GM18907 (cell line): ENCODE data around the gene DHRS7B.
"Not testable (repeated sequence)": the region's sequence is repeated elsewhere in the genome, so short reads cannot be mapped to it uniquely, and the experiment has no call there.

ENCODE experiments used
- ATAC-seq: cut with Tn5 transposase; IDR thresholded peaks from one replicate; pipeline ENCODE4 v1.9.1; 2021; ENCODE audit warnings: mild to moderate bottlenecking, moderate library complexity; ENCODE audit not compliant: unreplicated experiment

DHRS7B gene

DNA sequence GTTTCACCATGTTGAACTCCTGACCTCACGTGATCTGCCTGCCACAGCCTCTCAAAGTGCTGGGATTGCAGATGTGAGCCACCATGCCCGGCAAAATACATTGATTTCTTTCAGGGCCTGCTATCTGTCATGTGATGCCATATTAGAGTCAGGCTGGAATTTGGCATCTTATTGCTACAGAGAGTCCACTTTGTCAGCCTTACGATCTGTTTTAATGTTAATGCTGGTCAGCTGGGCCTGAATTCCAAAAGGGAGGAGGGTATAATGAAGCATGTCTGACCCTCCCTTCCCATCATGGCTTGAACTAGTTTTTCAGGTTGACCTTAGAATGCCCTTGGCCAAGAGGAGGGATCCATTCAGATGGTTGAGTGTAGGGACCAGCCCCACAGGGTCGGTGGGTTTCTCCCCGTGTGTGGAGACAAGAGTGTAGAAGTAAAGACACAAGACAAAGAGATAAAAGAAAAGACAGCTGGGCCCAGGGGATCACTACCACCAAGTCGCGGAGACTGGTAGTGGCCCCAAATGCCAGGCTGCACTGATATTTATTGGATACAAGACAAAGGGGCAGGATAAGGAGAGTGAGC is 19.6 kb upstream of the DHRS7B start:
- not testable (repeated sequence) for ATAC-seq

DNA sequence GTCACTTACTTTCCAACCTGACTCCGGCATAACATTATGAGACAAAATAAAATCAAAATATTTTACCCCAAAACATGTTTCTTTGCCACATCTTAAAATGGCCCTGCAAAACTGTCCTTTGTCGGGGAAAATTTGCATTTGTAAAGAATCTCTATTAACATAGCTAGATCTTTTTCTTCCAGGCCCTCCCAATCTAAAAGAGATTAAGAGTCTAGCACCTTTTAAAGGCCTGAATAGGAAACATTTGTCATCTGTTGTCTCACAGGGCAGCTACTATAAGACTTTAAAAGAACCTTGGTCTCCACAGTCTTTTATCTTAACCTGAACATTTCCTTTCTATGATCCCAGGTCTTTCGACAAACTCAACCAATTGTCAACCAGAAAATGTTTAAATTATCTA is 18.1 kb upstream of the DHRS7B start:
- no peak for ATAC-seq

DNA sequence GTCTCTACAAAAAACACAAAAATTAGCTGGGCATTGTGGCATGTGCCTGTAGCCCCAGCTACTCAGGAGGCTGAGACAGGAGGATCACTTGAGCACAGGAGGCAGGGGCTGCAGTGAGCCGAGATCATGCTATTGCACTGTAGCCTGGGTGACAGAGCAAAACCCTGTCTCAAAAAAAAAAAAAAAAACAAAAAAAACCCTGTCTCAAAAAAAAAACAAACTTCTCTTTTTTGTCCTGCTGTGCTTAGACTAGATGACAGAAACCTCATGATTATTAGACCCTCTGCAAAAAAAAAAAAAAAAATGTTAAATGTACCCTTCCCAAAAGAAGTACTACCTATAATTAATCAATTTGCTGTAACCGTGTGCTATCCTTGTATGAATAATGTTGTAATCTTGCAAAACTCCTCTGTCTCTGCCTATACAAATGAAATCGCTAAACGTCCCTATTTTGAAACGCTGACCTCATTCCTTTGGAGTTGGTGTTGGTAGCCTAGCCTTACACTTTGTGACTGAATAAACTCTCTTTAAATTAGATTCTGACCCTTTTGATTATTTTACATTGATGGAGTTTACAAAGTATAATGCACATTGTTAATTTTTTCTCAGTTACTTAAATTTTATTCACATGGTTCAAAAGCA is 13.6 kb upstream of the DHRS7B start:
- ATAC-seq, result no peak

DNA sequence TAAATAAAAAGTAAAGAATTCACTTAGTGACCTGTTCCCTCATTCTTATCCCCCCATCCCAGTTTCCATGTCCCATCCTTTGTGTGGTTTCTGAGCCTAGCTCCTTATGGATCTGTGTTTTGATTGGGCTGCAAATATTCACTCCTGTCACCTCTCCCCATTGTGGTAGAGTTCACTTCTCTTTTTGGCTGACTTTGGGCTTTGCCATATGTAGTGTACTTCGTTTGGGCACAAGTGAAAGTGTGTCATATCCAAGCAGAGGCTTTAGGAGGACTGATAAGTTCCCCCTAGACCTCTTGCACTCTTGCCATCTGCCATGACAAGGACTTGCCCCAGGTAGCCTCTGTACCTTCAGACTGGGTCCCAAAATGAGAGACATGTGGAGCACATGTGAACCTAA is 13.0 kb upstream of the DHRS7B start:
- no peak for ATAC-seq

DNA sequence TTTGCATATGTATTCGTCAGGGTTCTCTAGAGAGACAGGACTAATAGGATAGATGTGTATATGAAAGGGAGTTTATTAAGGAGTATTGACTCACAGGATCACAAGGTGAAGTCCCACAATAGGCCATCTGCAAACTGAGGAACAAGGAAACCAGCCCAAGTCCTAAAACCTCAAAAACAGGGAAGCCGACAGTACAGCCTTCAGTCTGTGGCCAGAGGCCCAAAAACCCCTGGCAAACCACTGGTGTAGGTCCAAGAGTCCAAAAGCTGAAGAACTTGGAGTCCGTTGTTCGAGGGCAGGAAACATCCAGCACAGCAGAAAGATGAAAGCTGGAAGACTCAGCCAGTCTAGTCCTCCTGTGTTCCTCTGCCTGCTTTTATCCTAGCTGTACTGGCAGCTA is 12.0 kb upstream of the DHRS7B start:
- not testable (repeated sequence) for ATAC-seq

DNA sequence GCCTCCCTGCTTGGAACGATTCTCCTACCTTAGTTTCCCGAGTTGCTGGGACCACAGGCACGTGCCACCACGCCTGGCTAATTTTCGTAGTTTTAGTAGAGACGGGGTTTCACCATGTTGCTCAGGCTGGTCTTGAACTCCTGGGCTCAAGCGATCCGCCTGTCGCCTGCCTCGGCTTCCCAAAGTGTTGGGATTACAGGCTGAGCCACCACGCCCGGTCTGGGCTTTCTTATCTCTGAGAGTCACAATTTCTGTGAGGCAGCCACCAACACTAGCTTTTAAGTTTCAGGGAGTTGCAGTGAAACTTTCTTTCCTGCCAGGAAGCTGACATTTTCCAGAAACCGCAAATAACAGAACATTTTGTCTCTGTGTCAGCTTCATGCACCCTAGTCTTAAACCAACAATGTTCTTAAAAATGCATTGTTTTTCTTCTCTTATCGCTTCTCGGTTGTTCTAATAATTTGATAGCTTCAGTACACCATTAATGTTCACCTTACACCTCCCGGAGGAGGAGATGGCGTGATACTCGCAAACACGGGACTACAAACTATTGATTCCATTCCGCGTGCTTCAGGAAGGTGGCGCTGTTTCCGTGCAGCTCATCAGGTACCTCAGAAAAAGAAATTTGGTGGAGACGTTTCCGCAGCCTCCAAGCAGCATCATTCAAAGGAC is 7.4 kb upstream of the DHRS7B start:
- ATAC-seq, result peak; percentile 63

DNA sequence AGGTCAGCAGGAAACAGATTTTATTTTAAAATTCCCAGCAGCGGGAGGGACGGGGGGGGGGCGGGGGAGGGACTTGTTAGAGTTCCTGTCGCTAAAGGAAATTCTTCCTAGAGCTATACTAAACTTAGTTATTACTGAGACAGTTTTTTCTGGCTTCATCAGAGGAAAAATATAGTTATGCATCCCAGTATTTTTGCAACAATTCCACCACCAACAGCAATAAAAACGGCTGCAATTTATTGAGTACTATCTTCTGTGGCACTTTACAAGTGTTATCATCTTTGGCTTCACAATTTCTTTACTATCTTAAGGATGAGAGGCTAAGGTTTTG is 6.9 kb upstream of the DHRS7B start:
- ATAC-seq, result no peak

DNA sequence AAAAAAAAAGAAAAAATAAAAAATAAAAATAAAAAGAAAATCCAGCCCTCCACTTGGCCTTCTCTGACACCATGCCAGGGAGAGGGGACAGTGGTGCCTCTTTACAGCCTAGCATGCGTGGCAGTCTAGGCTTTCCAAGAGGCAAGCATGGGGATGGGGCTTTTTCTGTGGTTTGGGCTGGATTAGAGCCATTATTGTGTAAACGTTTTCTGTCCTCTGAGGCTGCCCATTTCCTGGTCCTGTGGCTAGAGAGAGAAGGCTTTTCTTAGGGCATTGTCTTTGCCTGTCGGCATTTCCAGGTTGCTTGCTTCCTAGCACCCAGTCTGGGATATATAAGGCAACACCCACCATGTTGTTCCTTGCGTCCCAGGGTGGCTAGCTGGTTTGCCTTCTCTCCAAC is 2.7 kb upstream of the DHRS7B start:
- no peak for ATAC-seq

DNA sequence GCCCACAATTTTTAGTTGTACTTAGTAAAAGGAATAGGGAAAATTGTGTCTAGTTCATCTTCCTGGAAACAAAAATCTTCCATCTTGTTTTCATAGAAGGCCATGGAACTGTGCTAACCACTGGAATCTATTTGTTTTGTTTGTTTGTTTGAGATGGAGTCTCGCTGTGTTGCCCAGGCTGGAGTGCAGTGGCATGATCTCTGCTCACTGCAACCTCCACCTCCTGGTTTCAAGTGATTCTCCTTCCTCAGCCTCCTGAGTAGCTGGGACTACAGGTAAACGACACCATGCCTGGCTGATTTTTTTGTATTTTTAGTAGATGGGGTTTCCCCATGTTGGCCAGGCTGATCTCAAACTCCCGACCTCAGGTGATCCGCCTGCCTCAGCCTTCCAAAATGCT is 2.2 kb upstream of the DHRS7B start:
- ATAC-seq, result not testable (repeated sequence)

DNA sequence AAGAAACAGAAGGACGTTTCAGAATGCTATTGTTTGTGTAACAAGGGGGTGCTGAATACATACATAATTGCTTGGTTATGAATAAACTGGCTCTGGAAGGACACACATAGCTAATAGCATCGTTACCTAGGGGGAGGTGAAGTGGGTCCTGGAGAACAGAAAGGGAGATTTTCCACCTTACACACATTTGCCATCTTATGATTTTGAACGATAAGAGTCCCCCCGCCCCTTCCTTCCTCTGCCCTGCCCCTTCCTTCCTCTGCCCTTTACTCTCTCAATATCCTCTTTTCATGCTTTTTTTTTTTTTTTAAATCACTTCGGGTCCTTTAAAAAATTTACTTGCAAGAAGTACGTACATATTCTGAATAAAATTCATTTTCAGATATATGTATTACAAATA is 902 bp upstream of the DHRS7B start:
- no peak for ATAC-seq

DNA sequence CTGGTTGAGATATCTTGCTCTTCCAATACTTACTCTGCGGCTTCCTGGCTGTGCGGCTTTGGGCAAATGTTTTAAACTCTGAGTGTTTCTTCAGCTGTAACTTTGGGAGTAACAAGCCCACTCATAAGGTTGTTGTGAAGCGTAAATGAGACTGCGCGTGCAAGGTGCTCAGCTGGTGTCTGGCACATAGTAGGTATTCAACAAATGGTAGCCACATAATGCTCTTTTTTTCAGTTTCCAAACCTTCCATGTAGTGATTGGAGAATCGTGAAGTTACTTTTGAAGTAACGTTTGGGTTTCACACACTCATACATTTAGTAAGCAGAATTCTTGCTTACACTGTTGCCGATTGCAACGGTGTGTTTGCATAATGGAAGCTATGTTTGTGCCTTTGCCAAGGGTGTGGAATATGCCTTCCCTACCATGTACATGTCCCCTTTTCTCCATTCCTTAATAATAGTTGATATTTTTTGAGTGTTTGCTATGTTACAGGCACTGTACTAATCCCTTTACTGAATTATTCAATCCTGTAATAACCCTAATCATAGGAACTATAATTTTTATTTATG is 829 bp downstream of the DHRS7B start:
- ATAC-seq, result no peak

DNA sequence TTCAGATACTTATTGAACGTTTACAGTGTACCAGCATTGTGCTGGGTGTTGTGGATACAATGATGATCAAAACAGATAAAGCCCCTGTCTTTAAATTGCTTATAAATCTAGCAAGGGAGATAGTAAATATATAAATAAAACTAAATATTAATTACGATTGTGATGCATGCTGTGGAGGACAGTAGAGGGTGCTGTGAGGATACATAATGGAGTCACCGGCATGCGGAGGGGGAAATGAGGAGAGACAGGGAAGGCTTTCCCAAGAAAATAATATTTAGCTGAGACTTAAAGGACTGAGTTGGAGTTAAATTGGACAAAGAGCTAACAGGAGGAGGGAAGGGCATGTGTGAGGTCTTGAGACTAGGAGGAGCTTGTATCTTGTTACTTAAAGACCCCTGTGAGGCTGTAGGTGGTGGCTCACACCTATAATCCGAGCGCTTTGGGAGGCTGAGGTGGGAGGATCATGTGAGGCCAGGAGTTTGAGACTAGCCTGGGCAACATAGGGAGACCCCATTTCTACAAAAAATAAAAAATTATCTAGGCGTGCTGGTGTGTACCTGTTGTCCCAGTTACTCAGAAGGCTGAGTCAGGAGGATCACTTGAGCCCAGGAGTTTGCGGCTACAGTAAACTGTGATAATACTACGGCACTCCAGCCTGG is 2.4 kb downstream of the DHRS7B start:
- no peak for ATAC-seq

DNA sequence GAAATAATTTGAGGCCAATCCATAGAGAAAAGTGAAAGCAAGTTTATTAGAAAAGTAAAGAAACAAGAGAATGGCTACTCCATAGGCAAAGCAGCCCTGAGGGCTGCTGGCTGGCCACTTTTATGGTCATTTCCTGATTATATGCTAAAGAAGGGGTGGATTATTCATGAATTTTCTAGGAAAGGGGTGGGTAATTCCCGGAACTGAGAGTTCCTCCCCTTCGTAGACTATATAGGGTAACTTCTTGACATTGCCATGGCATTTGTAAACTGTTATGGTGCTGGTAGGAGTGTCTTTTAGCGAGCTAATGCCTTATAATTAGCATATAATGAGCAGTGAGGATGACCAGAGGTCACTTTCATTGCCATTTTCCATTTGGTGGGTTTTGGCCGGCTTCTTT is 4.4 kb downstream of the DHRS7B start:
- no peak for ATAC-seq

DNA sequence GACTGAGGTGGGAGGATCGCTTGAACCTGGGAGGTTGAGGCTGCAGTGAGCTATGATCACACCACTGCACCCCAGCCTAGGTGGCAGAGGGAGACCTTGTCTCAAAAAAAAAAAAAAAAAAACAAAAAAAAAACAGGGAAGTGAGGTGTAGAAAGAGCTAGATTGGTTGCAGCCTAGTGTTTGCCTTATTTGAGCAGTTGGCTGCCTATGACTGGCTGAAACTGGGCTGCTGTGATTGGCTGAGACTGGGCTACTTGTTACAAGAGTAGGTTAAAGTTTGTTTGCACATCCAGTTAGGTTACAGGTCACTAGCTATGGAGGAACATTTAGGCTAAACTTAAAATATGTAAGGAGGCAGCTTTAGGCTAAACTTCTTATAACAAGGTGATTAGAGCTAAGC is 5.7 kb downstream of the DHRS7B start:
- ATAC-seq, result no peak

DNA sequence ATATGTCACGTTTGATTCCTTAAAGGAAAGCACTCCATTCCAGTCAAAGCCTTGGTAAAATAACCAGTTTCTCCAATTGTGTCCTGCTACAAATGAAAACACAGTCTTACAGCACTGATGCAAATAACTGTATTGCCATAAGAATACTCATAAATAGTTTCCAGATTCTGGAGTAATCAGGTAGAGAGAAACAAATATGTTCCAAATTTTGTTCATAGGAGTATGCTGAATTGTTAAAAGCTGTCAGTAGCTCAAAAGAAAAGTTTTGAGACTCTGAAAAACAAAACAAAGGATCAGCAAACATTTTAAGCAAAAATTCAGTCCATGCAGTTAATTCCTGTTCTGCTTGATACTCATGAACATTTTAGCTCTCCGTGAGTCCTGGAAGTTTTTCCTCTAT is 7.8 kb downstream of the DHRS7B start:
- no peak for ATAC-seq

DNA sequence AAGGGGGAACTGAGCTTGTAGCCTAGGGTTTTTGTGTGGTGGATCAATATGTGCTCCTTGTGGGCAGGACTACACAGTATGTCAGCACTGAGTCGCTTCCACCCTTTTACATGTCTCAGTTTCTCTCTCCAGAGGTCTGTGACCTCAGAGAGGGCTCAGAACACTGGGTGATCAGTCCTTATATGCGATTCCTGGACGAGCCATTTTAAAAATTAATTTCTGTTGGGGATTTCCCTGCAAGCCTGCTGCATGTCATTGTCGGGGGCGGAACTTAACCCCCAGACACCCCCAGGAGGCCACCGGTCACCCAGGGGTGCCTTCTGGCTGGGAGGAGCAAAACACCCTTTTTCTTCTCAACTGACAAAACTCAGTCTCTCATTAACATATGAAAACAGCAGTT is 14.1 kb downstream of the DHRS7B start:
- ATAC-seq, result peak; percentile 79

DNA sequence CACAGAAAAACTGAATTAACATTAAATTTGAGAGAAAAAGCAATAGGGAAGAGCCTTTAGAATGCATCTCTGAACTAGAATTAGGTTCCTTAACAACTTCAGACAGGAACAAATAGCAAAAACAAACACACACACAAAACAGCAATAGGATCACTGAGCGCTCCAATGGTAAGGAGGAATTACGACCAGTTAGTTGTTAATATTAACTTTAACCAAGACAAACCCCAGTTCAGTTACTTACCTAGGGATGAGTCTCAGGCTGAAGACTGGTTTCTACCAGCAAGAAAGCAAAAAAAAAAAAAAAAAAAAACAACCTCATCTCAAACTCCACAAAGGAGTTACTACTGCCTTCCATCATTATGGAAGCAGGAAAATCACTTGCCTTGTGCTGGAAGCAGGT is 14.6 kb downstream of the DHRS7B start:
- ATAC-seq, result peak; percentile 27

DNA sequence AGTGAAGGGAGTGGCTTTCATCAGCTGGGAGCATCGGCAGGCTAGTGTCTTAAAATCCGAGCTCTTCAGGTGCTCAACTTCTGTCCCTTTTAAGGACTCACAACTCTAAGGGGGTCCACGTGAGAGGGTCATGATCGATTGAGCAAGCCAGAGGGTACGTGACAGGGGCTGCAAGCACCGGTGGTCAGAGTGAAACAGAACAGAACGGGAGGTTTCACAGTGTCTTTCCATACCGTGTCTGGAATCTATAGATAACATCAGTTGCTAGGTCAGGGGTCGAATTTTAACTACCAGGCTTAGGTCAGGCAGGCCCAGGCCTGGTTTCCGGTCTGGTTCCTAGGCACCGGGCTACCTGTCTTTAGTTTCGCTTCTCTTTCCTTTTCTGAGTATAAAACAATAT is 15.3 kb downstream of the DHRS7B start:
- ATAC-seq, result not testable (repeated sequence)

DNA sequence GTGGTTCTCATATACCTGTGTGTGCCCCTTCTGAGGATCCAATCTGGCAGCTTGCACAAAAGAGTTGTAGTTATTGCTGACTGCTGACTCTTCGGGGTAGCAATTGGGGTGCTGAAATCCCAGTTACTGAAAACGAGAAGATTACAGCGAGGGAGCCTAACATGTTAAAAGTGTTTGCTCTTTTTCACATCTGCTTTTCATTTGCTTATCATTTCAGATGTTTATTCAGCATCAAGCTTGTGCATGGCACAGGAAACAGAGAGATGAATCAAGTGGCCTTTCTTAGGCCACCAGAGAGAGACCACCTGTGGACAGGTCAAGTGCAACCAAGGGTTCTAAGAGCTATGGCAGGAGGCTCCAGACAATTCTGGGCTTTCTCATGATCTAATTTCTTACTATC is 16.9 kb downstream of the DHRS7B start:
- ATAC-seq, result no peak

DNA sequence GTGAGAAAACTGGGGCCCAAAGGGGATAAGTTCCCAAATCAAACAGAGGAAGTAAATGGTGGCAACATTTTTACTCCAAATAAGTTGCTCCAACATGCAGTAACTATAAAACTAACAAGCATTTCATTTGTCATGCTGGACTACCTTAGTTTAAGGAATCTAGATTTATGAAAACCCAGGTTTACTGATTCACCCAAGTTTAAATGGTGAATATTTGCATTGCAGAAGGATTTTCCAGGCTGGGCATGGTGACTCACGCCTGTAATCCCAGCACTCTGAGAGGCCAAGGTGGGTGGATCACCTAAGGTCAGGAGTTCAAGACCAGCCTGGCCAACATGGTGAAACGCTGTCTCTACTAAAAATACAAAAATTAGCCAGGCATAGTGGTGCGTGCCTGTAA is 17.5 kb downstream of the DHRS7B start:
- ATAC-seq, result not testable (repeated sequence)

DNA sequence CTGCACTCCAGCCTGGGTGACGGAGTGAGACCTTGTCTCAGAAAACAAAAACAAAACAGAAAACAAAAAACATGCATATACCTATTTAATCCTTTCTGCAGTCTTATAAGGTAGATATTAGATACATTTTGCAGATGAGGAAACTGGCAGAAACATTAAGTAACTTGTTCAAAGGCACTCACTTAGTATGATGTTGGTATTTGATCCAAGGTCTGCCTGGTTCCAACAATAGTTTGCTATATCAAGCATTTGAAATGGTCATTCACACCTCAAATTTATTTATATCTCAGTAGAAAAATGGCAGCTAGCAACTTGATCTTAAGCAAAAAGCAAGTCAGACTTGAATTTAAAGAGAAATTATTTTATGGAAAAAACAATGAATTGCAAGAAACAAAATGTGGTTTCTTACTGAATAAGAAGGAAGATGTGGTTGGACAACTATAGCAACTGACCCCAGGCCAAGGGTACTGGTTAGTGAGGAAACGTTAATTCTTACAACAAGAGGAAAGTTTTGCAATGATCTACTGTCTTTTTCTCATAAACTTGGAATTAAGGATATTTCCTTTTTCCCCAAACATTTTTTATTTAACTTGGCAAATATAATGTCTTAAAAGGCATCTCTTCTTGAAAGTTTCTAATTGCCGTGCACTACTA is 19.7 kb downstream of the DHRS7B start:
- no peak for ATAC-seq
